GM12874 (cell line): Measurements from ENCODE around the gene GNG3.

Experiments used
- CTCF ChIP-seq: IDR thresholded peaks from 2 replicates; pipeline ENCODE4 v1.5.1; 2011; ENCODE audit warnings: low read depth, mild to moderate bottlenecking, control low read depth, low read length, moderate library complexity; ENCODE audit not compliant: insufficient read depth

Gene GNG3

GRCh38 chr11:62726915-62727164 lies 19.4 kb downstream of the GNG3 start:
- TF ChIP-seq CTCF: no peak

GRCh38 chr11:62727165-62727871 lies 19.8 kb downstream of the GNG3 start, which contains the start of gene HNRNPUL2:
TSS of gene HNRNPUL2 (minus strand) at chr11:62727457. CDS start at chr11:62727156, 301 bp downstream.
- TF ChIP-seq CTCF: no peak

GRCh38 chr11:62727872-62728170 lies 20.3 kb downstream of the GNG3 start:
- TF ChIP-seq CTCF: no peak

- no peak for TF ChIP-seq CTCF
Measured at GRCh38 chr11:62728171-62728988, 20.9 kb downstream of the GNG3 start, which contains the start of gene TTC9C. TSS of gene TTC9C (plus strand) at chr11:62728486. CDS start at chr11:62728849, 363 bp downstream.

- no peak for TF ChIP-seq CTCF
Measured at GRCh38 chr11:62732830-62733229, 25.4 kb downstream of the GNG3 start.

GRCh38 chr11:62737196-62737595 lies 29.7 kb downstream of the GNG3 start:
- TF ChIP-seq CTCF: no peak

GRCh38 chr11:62747475-62748160 lies 40.1 kb downstream of the GNG3 start:
- TF ChIP-seq CTCF: no peak
